Right renal pelvis (tissue), 4 donors: ENCODE measurements around the gene NEURL3. TPM values are rescaled to one million over a fixed set of nuclear protein-coding genes. Genes with fewer than 3 reads are reported as not detected.

Experiments used
- DNase-seq, 4 donors: peaks; one replicate each; pipeline ENCODE4 v3.0.0-alpha.2; 2013; ENCODE audit warnings: low read depth in 4 of 4, low spot score in 3 of 4, missing footprints in 1 of 4
- polyA plus RNA-seq, 4 donors: library from polyadenylated mRNA; unstranded; fragments of 120-200 nt; gene quantifications; one replicate each; pipeline ENCODE4 v1.2.1, GENCODE V29; 2013; ENCODE audit not compliant: insufficient read length in 4 of 4

NEURL3 gene
- polyA plus RNA-seq, 4 donors: 4.8 to 7.2 (median 5.7) TPM

- DNase-seq: no peak
Measured at GRCh38 chr2:96529376-96530143, 24.4 kb upstream of the NEURL3 start.

DNA sequence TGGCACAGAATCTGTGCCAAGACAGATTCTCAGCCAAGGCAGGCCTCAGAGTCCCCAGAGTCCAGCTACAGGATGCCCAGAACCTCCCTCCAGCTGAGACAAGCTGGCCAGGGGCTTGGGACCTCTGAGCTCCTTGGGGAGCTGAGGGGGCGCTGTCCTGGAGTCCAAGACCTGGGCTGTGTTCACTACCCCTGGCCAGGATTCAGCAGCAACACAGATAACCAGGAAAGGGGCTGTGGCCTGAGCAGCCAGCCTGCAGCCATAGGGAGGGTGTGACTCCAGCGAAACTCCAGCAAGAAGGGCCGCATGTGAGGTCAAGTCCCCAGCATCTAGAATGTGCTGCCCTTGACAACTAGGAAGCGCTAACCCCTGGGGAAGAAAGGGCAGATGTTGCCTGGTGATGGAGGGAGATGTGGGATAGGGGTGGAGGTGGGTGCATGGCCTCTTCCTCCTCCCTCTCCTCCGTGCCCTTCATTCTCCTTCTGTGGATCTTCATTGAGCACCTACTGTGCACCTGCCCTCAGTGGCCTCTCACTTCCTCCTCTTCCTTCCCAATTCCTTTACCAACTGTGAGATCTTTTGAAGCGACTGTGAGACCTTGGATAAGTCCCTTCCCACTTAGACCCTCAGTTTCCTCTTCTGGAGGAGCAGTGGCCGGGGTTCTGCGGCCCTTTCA is 23.7 kb upstream of the NEURL3 start:
- no peak for DNase-seq

GRCh38 chr2:96528006-96528699 is 23.0 kb upstream of the NEURL3 start:
- no peak for DNase-seq

GRCh38 chr2:96527286-96528005 is 22.3 kb upstream of the NEURL3 start:
- no peak for DNase-seq

DNA sequence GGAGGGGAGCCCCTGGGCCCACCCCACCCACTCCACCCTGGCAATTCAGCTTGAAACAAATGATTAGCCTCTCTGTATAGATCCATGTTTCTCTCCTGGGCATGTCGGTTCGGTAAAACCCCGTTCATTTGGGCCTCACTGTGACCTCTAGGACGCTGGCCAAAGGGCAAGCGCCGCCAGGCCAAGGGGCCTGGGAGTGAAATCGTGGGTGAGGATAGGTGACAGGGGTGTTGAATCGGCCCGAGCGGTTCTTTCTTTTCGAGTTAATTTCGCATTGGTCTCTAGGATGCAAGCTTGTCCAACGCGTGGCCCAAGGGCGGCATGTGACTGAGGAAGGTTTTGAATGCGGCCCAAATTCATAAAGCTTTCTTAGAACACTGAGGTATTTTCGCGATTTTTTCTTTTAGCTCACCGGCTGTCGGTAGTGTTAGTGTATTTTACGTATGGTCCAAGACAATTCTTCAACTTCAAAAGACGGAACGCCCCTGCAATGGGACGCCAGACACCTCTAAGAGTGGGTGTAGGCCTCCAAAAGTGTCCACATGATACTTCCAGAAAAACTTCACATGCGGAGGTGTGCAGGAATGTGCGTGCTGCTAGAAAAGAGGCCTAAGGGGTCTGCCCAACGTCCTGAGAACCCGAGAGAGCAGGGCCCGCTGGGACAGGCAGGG is 21.6 kb upstream of the NEURL3 start:
- no peak for DNase-seq

DNA sequence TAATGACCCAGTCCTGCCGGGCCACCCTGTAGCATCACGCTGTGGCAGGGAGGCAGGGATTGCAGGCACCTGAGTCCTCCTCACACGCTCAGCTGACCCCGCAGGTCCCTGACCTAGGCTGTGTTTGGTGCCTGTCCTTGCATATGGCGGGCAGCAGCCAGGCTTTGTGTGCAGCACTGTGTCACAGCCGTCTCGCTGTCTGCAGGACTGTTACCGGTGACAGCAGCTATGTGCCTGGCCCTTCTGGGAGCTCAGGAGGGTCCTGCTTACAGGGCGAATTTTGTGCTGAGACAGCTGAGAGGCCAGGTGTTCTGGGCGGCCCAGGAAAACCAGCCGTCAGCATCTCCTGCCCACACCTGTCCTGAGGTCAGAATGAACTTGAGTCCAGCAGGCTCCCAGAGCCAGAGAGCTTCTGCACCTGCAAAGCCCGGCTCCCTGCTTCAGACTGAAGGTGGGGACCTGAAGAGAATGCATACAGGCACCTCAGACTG is 21.0 kb upstream of the NEURL3 start:
- DNase-seq: no peak

GRCh38 chr2:96525211-96525507 is 20.0 kb upstream of the NEURL3 start:
- DNase-seq: no peak

DNA sequence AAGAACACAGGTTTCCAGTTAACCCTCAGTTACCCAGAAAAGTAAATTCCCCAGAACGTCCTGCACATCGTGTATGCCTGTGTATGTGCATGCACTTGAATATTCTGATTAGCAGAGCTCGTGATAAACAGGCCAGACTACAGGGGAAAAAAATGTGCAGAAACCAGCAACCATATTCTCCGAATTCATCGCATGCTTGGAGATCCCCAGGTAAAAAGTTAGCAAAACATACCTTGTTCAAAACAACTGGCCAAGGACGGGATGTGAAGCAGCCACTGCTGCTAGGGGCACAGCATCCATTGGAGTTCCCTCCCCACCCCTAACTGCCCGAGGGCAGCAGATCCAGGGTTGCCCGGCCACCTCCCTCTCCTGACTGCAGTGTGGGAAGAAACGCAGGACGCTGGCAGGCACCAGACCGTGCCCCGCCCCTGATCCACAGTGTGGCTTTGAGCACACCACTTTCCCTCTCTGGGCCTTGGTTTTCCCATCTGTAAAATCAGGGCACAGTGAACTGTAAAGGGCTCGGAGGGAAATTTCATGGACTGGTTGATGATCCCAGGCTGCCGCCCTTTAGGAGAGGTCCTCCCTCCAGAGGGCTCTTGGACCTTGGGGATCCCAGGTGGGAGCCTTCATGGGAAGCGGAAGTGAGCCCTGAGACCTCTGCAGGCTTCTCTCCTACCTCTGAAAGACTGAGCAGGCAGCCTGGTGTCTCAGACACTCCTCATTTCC is 19.5 kb upstream of the NEURL3 start:
- no peak for DNase-seq

- no peak for DNase-seq
Measured at GRCh38 chr2:96523659-96524481, 18.7 kb upstream of the NEURL3 start.

DNA sequence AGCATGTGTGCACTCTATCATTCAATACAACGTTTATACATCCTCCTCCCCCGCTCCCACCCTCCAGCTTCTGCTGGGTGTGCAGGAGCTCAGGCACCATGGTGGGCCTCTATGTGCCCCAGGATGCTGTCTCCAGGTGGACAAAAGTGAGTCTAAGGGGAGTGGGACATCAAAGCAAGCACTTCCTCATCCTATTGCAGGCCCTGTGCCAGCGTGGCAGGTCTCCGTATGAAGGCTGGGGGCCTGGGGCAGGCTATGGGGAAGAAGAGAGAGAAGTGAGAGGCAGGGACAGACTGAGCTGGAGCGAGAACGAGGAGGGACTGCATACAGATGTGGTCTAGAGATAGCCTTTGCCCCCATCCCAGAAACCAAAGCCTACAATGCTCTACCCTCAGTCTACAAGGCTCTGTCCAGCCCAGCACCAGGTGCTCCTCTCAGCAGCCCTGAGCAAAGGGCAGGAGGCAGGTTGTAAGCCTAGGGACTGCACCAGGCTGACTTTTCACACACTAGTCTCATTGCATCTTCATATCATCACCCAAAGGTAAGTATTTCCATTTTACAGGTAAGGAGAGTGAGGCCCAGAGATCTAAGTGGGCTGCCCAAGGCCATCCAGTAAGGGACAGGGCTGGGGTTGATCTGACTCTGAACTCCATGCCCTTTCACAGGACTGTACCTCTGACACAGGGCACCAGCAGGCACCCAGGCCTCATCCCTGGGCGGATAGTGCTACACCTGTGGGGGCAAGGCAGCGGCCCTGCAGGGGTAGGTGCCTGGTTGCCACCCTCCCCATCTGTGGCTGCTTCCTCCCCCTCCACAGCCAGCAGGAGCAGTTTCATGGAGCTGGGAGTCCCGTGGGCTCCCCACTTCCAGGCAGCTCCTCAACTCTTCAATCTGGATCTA is 17.4 kb upstream of the NEURL3 start:
- DNase-seq: no peak

DNA sequence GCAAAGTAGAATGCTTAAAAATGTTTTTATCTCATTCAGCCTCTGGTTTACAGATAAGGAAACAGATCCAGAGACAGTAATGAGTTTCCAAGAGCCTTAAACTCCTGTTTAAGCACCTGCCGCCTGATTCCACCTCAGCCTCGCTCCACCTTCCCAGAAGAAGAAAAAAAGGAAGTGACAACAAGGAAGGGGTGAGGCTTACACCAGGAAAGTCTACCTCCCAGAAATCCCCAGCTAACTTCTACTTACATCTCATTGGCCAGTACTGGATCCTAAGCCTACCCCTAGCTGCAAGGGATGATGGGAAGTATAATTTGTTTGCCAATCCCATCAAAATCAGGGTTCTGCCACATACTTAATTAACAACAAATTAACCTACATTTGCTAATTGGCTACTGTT is 16.1 kb upstream of the NEURL3 start:
- DNase-seq: no peak

DNA sequence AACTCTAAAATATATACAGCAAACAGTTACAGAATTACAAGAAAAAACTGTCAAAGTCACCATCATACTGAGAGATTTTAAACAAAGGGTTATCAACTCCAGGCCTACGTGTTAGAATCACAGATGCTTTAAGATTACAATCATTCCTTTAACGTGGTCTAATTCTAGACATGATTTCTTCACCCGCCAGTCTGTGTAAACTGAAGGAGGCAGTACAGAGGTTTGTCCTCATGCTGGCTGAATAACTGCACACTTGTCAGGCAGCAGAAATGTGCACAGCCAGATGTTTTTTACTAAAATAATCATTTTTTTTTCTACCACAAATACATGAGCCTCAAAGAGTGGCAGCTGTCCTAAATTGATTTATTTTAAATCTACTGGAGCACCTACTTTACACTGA is 15.5 kb upstream of the NEURL3 start:
- DNase-seq: no peak

GRCh38 chr2:96520231-96520630 is 15.1 kb upstream of the NEURL3 start:
- DNase-seq: no peak

GRCh38 chr2:96517079-96517478 is 11.9 kb upstream of the NEURL3 start:
- DNase-seq: no peak

DNA sequence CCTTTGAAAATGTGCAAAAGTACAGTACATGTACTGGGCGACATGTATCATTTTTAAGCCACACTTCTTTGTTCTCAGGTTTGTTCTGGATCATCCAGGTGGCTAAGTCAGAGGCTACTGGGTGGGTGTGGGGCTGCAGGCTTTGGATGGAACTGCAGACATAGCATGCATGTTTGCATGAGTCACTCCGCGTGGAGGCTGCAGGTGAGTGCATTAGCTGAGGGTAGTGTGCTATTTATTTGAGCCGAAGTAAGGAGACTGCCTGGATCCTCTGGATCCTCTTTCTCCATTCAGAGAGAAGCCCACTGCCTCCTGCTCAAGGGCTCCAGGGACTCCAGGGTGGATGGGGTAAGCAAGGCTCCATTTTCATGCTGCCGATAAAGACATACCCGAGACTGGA is 9.4 kb upstream of the NEURL3 start:
- DNase-seq: no peak

- DNase-seq: no peak
Measured at GRCh38 chr2:96512341-96512740, 7.2 kb upstream of the NEURL3 start.

DNA sequence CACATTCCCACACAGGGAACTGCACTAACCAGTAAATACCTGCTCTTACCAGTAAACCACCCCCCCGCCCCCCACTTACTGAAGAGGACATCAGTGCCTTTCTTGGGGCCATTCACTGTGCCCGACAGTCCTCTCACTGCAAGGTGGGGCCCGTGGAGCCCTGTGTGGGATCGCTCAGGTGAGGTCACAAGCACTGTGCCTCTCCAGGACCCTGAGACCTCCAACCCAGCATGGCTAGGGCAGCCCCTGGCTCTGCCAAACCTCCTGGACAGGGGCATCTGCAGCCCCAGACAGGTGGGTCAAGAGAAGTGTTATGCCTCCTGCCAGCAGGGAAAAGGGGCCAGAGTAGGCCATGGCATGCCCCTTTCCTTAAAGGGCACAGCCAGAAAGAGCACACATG is 6.7 kb upstream of the NEURL3 start:
- DNase-seq: no peak
